ENCODE results near the gene CDC42EP3.

Gene CDC42EP3

GRCh38 chr2:37650548-37651093 is 20.8 kb downstream of the CDC42EP3 start:
- no peak overlapping the region for H3K4me3 ChIP-seq (ENCODE audit: low read length)
- no peak for TF ChIP-seq CTCF (conservative IDR thresholded peaks at IDR 0.05; ENCODE audit: low read length)
- peak; percentile 66 for DNase-seq (ENCODE audit: low read depth)

- no peak for TF ChIP-seq CTCF (conservative IDR thresholded peaks at IDR 0.05; ENCODE audit: low read length)
- H3K4me3 ChIP-seq (ENCODE audit: low read length) = no peak overlapping the region
- DNase-seq (ENCODE audit: low read depth) = no peak
These were observed 21.9 kb downstream of the CDC42EP3 start for GRCh38 chr2:37649518-37649917.

GRCh38 chr2:37648331-37649011 is 23.0 kb downstream of the CDC42EP3 start:
- 0 out of 2 replicates have a peak, but pooled peaks have one; percentile 4 for TF ChIP-seq CTCF (conservative IDR thresholded peaks at IDR 0.05; ENCODE audit: low read length)
- no peak for DNase-seq (ENCODE audit: low read depth)
- H3K4me3 ChIP-seq (ENCODE audit: low read length) = no peak overlapping the region

GRCh38 chr2:37647971-37648330 is 23.5 kb downstream of the CDC42EP3 start:
- no peak for DNase-seq (ENCODE audit: low read depth)
- no peak overlapping the region for H3K4me3 ChIP-seq (ENCODE audit: low read length)
- no peak for TF ChIP-seq CTCF (conservative IDR thresholded peaks at IDR 0.05; ENCODE audit: low read length)

GRCh38 chr2:37645836-37646235 is 25.6 kb downstream of the CDC42EP3 start:
- TF ChIP-seq CTCF (conservative IDR thresholded peaks at IDR 0.05; ENCODE audit: low read length) = no peak
- no peak for DNase-seq (ENCODE audit: low read depth)
- H3K4me3 ChIP-seq (ENCODE audit: low read length) = no peak overlapping the region

GRCh38 chr2:37645362-37645761 is 26.1 kb downstream of the CDC42EP3 start:
- peak; percentile 78 for DNase-seq (ENCODE audit: low read depth)
- H3K4me3 ChIP-seq (ENCODE audit: low read length) = no peak overlapping the region
- no peak for TF ChIP-seq CTCF (conservative IDR thresholded peaks at IDR 0.05; ENCODE audit: low read length)

- H3K4me3 ChIP-seq (ENCODE audit: low read length) = no peak overlapping the region
- TF ChIP-seq CTCF (conservative IDR thresholded peaks at IDR 0.05; ENCODE audit: low read length) = no peak
- DNase-seq (ENCODE audit: low read depth) = no peak
These were observed 27.3 kb downstream of the CDC42EP3 start for GRCh38 chr2:37644191-37644590.
